Upper lobe of right lung (tissue), 1 donor: ENCODE results near the gene PPP1R13B. TPM values are rescaled to one million over a fixed set of nuclear protein-coding genes. Genes with fewer than 3 reads are reported as not detected.

Source experiments
- ATAC-seq: fragments of 200-7000 bp; cut with Tn5 transposase; one replicate; pipeline ENCODE4 v1.9.1; 2020; ENCODE audit warnings: mild to moderate bottlenecking, moderate library complexity
- DNase-seq: peaks from one replicate; pipeline ENCODE4 v3.0.0-alpha.2; 2020
- H3K27ac ChIP-seq: fragments of 200-600 bp; one replicate; pipeline ENCODE4 v1.8.0; 2022
- H3K27me3 ChIP-seq: fragments of 200-600 bp; one replicate; pipeline ENCODE4 v1.8.0; 2022; ENCODE audit warnings: mild to moderate bottlenecking
- H3K36me3 ChIP-seq: fragments of 200-600 bp; one replicate; pipeline ENCODE4 v1.8.0; 2022
- H3K4me1 ChIP-seq: fragments of 200-600 bp; one replicate; pipeline ENCODE4 v1.8.0; 2022
- H3K4me3 ChIP-seq: fragments of 200-600 bp; one replicate; pipeline ENCODE4 v1.8.0; 2022; ENCODE audit warnings: mild to moderate bottlenecking
- H3K9me3 ChIP-seq: fragments of 200-600 bp; one replicate; pipeline ENCODE4 v1.8.0; 2022
- intact Hi-C: fragments of 100-400 bp; cut with DNase I; formaldehyde crosslinking; loops from one replicate; pipeline ENCODE4 v1.11.0; 2022
- total RNA-seq: library from RNA; stranded (reverse); fragmentation: NEBNext Ultra II Directional; extraction: Animal tissue kit (Norgen Biotek cat#: 25700); gene quantifications from one replicate; pipeline ENCODE4 v1.2.1, GENCODE V29; 2021
- TF ChIP-seq, protein P1 (sequence below): fragments of 200-600 bp; IDR thresholded peaks from one replicate; pipeline ENCODE4 v1.8.0; 2022; ENCODE audit warnings: antibody characterized with exemption
- donor health status: DM: no; HTN: yes; CAD: no; lungs with severe emphysema.

PPP1R13B gene
- total RNA-seq, 1 donor from 2014 or later = 78.5 TPM

GRCh38 chr14:103735022-103735421 is 112.4 kb downstream of the PPP1R13B start:
- intact Hi-C loops = no loop called here
- Histone ChIP-seq H3K27me3 (no peaks in the 10 kb centered on the region), H3K27ac (peak overlapping the region; percentile 70), H3K4me3 (no peak overlapping the region), H3K4me1 (peaks cover 17% of the 10 kb centered on the region), H3K36me3 (peaks cover 82% of the 10 kb centered on the region), H3K9me3 (no peaks in the 10 kb centered on the region)
- TF ChIP-seq, protein P1, sequence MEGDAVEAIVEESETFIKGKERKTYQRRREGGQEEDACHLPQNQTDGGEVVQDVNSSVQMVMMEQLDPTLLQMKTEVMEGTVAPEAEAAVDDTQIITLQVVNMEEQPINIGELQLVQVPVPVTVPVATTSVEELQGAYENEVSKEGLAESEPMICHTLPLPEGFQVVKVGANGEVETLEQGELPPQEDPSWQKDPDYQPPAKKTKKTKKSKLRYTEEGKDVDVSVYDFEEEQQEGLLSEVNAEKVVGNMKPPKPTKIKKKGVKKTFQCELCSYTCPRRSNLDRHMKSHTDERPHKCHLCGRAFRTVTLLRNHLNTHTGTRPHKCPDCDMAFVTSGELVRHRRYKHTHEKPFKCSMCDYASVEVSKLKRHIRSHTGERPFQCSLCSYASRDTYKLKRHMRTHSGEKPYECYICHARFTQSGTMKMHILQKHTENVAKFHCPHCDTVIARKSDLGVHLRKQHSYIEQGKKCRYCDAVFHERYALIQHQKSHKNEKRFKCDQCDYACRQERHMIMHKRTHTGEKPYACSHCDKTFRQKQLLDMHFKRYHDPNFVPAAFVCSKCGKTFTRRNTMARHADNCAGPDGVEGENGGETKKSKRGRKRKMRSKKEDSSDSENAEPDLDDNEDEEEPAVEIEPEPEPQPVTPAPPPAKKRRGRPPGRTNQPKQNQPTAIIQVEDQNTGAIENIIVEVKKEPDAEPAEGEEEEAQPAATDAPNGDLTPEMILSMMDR = no peak
- ATAC-seq (no peak), DNase-seq (peak; percentile 50)

DNA sequence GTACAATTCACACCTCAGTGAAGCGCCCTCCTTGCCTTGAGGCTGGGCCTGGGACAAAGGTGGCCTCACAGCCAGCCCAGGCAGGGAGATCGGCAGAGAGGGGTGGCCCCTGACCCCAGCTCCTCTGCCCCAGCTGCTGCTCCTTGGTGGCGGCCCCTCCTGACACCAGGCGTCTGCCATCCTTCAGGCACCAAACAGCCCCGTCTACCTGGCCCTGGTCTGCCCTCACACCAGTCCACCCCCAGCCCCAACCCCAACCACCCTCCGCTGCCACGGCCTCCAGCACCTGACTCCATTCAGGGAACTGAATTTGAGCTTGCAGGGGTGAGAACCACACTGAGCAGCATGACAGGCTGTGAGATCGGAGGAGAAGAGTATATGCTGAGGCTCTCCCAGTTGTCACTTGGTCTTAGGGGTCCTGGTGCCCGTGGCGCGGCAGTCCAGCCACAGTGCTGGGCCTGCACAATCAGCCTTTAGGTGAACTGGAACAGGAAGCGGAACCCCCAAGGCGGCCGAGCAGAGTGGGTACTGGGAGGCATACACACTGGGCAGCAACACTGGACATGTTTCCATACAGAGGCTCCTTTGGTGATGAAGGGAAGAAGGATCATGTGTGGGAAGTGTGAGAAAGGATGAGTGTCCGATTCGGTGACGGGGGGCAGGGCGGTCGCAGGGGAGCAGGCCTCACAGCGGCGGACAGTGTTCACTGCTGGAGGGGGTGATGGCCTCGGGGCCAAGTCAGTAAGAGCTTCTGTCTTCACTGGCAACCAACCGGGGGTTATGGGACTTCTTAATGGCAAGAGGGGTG is 113.1 kb downstream of the PPP1R13B start:
- peaks cover 17% of the 10 kb centered on the region for H3K4me1 ChIP-seq
- DNase-seq = peak; percentile 56

GRCh38 chr14:103733651-103734050 is 113.7 kb downstream of the PPP1R13B start:
- Histone ChIP-seq H3K4me1 (peaks cover 17% of the 10 kb centered on the region), H3K4me3 (no peak overlapping the region), H3K27ac (no peak overlapping the region), H3K36me3 (peaks cover 84% of the 10 kb centered on the region), H3K9me3 (no peaks in the 10 kb centered on the region), H3K27me3 (no peaks in the 10 kb centered on the region)
- DNase-seq = peak; percentile 51
- intact Hi-C loops = no loop called here
- ATAC-seq = no peak
- TF ChIP-seq, protein P1 = no peak

More for the DNA sequence above, 113.1 kb downstream of the PPP1R13B start:
- intact Hi-C loops = no loop called here
- Histone ChIP-seq H3K9me3 (no peaks in the 10 kb centered on the region), H3K4me3 (no peak overlapping the region), H3K27me3 (no peaks in the 10 kb centered on the region), H3K27ac (no peak overlapping the region), H3K36me3 (peaks cover 83% of the 10 kb centered on the region)
- TF ChIP-seq, protein P1 = no peak
- ATAC-seq = no peak

DNA sequence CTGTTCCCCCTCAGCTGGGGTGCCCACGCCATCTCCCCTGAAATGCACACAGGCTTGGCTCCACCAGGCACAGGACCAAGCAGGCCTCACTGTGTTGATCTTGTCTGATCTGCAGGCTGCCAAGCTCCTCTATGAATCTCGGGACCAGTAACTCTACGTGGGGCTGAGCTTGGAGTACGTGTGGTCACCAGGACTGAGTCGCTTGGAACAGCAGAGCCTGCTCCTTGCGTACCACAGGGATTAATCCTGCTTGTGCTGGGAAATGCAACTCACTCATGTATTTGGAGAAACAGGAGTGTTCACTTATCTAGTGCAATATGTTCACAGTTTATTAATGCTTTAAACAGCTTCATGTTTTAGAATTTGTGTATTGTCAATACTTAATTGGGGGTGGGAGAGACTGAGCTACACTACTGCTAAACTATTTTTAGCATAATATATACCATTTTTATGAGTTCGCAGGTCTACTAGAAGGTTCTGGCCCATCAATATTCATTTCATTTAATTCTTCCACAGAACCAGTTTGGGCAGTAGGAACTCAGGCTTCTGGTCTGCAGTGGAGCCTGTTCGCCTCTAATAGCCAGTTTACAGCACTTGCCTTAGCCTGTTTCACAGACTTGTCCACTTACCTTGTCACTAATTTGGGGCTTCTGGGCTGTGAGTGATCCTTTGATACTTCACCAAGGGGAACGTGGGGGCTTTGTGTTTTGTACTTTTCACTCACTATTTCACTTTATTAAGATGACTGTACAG is 114.3 kb downstream of the PPP1R13B start:
- Histone ChIP-seq H3K4me1 (peaks cover 17% of the 10 kb centered on the region), H3K36me3 (peaks cover 78% of the 10 kb centered on the region), H3K9me3 (no peaks in the 10 kb centered on the region), H3K4me3 (no peak overlapping the region), H3K27ac (no peak overlapping the region), H3K27me3 (no peaks in the 10 kb centered on the region)
- DNase-seq (peak; percentile 45), ATAC-seq (no peak)
- TF ChIP-seq, protein P1 = no peak
- intact Hi-C loops = no loop called here

- ATAC-seq = no peak
- Histone ChIP-seq H3K4me1 (peaks cover 16% of the 10 kb centered on the region), H3K36me3 (peaks cover 70% of the 10 kb centered on the region), H3K27ac (no peak overlapping the region), H3K9me3 (no peaks in the 10 kb centered on the region), H3K4me3 (no peak overlapping the region), H3K27me3 (no peaks in the 10 kb centered on the region)
- TF ChIP-seq, protein P1 = no peak
- no peak for DNase-seq
- intact Hi-C loops = no loop called here
These were observed 115.2 kb downstream of the PPP1R13B start for GRCh38 chr14:103731916-103732867.
